Left renal cortex interstitium (tissue), 4 donors: ENCODE results near the gene LGALS7. TPM values are rescaled to one million over a fixed set of nuclear protein-coding genes. Genes with fewer than 3 reads are reported as not detected.

Source experiments
- DNase-seq, 4 donors: peaks; one replicate each; pipeline ENCODE4 v3.0.0-alpha.2; 2013; ENCODE audit warnings: low read depth in 4 of 4, low spot score in 2 of 4, missing footprints in 1 of 4
- polyA plus RNA-seq, 4 donors: library from polyadenylated mRNA; unstranded; fragments of 120-200 nt; gene quantifications; one replicate each; pipeline ENCODE4 v1.2.1, GENCODE V29; 2013; ENCODE audit not compliant: insufficient read length in 4 of 4

Gene LGALS7
- polyA plus RNA-seq, 4 donors, result 0.41 to 1.4 (median 0.71) TPM; not detected in 1

GRCh38 chr19:38728752-38729541 lies 44.4 kb downstream of the LGALS7 start:
- DNase-seq, result no peak

- DNase-seq, result no peak
These were observed 45.3 kb downstream of the LGALS7 start for GRCh38 chr19:38727868-38728660.

GRCh38 chr19:38727306-38727867 lies 45.9 kb downstream of the LGALS7 start:
- DNase-seq, result no peak

- no peak for DNase-seq
These were observed 46.5 kb downstream of the LGALS7 start for GRCh38 chr19:38726761-38727301.

- DNase-seq, result no peak
These were observed 47.0 kb downstream of the LGALS7 start for GRCh38 chr19:38726284-38726673.

- no peak for DNase-seq
These were observed 47.6 kb downstream of the LGALS7 start for GRCh38 chr19:38725469-38726283.

- no peak for DNase-seq
These were observed 49.1 kb downstream of the LGALS7 start for GRCh38 chr19:38723990-38724854.

- no peak for DNase-seq
These were observed 49.7 kb downstream of the LGALS7 start for GRCh38 chr19:38723606-38723965.

- DNase-seq, result no peak
These were observed 50.2 kb downstream of the LGALS7 start for GRCh38 chr19:38722947-38723605.

GRCh38 chr19:38721979-38722773 lies 51.1 kb downstream of the LGALS7 start:
- no peak for DNase-seq

- no peak for DNase-seq
These were observed 51.8 kb downstream of the LGALS7 start for GRCh38 chr19:38721496-38721895.

Other genes starting within 250 kb of the LGALS7 start
- gene MAP4K1, start 155.6 kb downstream of the LGALS7 start, polyA plus RNA-seq, result 1 to 10 TPM; 2.1 to 5.0 (median 3.4) TPM
- 100 to 1,000 TPM; 330 to 352 (median 340) TPM for gene EIF3K, start 154.3 kb downstream of the LGALS7 start, polyA plus RNA-seq
- gene ACTN4, start 125.9 kb downstream of the LGALS7 start, polyA plus RNA-seq, result 100 to 1,000 TPM; 655 to 698 (median 680) TPM
- gene CAPN12, start 29.0 kb downstream of the LGALS7 start, polyA plus RNA-seq, result 10 to 100 TPM in 2 of 4 donors, 1 to 10 TPM in 2; 4.6 to 11.3 (median 7.4) TPM
- 1 to 10 TPM in 2 of 4 donors, under 1 TPM in 1, not detected in 1; 0.95 to 3.2 (median 1.4) TPM for gene LGALS7B, start 15.7 kb upstream of the LGALS7 start, polyA plus RNA-seq
- gene LGALS4, start 39.4 kb upstream of the LGALS7 start, polyA plus RNA-seq, result 1 to 10 TPM in 3 of 4 donors, under 1 TPM in 1; 0.97 to 3.0 (median 2.0) TPM
- gene ECH1, start 58.3 kb upstream of the LGALS7 start, polyA plus RNA-seq, result 100 to 1,000 TPM; 149 to 161 (median 153) TPM
- gene HNRNPL, start 76.5 kb upstream of the LGALS7 start, polyA plus RNA-seq, result 100 to 1,000 TPM; 434 to 500 (median 466) TPM
- 10 to 100 TPM in 1 of 4 donors, 1 to 10 TPM in 3; 7.1 to 10.0 (median 8.3) TPM for gene RINL, start 104.8 kb upstream of the LGALS7 start, polyA plus RNA-seq
- 10 to 100 TPM; 37.9 to 53.1 (median 43.9) TPM for gene SIRT2, start 126.1 kb upstream of the LGALS7 start, polyA plus RNA-seq
- 10 to 100 TPM in 2 of 4 donors, 1 to 10 TPM in 2; 8.2 to 13.4 (median 11.4) TPM for gene NFKBIB, start 126.5 kb upstream of the LGALS7 start, polyA plus RNA-seq
- 1 to 10 TPM in 2 of 4 donors, under 1 TPM in 2; 0.47 to 1.5 (median 1.1) TPM for gene CCER2, start 138.7 kb upstream of the LGALS7 start, polyA plus RNA-seq
- gene SARS2, start 157.2 kb upstream of the LGALS7 start, polyA plus RNA-seq, result 10 to 100 TPM; 31.3 to 72.0 (median 53.4) TPM
- 10 to 100 TPM; 17.7 to 37.4 (median 26.9) TPM for gene MRPS12, start 157.4 kb upstream of the LGALS7 start, polyA plus RNA-seq
- 10 to 100 TPM; 51.3 to 93.4 (median 81.1) TPM for gene FBXO17, start 202.2 kb upstream of the LGALS7 start, polyA plus RNA-seq